ENCODE data around the gene OR6B2. TPM values are rescaled to one million over a fixed set of nuclear protein-coding genes. Genes with fewer than 3 reads are reported as not detected.

Gene OR6B2
- total RNA-seq, 2 experiments from 2014 or later = not detected

DNA sequence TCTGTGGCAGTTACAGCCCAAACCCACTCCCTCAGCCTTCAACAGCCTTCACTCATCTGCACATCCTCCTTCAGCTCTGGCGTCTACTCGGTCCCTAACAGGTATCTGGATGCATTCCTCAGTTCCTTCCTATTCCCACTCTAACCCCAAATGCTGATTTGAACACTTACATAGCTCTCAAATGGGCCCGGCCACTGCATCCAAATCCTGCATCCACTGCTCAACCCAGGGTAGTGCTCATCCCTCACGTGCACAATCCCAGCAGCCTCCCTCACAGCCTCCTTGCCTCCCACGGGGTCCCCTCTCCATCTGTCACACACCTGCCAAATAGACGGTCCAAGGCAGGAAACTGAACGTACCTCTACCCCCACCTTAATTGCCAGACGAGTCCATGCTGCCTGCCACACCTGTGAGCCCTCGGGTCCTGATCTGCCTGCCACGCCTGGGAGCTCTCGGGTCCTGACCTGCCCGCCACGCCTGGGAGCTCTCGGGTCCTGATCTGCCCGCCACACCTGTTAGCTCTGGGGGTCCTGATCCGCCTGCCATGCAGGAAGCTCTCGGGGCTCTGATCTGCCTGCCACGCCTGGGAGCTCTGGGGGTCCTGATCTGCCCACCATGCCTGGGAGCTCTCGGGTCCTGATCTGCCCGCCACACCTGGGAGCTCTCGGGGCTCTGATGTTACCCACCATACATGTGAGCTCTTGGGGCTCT, 13.2 kb upstream of the OR6B2 start:
- H3K36me3 Mint-ChIP-seq (ENCODE audit: low read depth) = no peaks in the 10 kb centered on the region
- ATAC-seq (no peak), DNase-seq (no peak)
- TF ChIP-seq, protein P1, sequence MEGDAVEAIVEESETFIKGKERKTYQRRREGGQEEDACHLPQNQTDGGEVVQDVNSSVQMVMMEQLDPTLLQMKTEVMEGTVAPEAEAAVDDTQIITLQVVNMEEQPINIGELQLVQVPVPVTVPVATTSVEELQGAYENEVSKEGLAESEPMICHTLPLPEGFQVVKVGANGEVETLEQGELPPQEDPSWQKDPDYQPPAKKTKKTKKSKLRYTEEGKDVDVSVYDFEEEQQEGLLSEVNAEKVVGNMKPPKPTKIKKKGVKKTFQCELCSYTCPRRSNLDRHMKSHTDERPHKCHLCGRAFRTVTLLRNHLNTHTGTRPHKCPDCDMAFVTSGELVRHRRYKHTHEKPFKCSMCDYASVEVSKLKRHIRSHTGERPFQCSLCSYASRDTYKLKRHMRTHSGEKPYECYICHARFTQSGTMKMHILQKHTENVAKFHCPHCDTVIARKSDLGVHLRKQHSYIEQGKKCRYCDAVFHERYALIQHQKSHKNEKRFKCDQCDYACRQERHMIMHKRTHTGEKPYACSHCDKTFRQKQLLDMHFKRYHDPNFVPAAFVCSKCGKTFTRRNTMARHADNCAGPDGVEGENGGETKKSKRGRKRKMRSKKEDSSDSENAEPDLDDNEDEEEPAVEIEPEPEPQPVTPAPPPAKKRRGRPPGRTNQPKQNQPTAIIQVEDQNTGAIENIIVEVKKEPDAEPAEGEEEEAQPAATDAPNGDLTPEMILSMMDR (IDR thresholded peaks at IDR 0.05) = no peak
- no peak overlapping the region for H3K4me3 Mint-ChIP-seq
- H3K9me3 Mint-ChIP-seq = no peaks in the 10 kb centered on the region
- intact Hi-C loops (cut with micrococcal nuclease) = no loop called here
- no peak overlapping the region for H3K27ac Mint-ChIP-seq
- H3K4me1 Mint-ChIP-seq (ENCODE audit: low read depth) = no peaks in the 10 kb centered on the region
- ChIA-PET CTCF (interaction anchor here (1.5 kb wide), 1 partner anchor 17 kb away, joined by 5 read pairs; no protein-coding TSS in a partner anchor), POLR2A (interaction anchor here (0.6 to 0.7 kb wide), 2 partner anchors 21 to 1989 kb away, joined by 3 read pairs; no protein-coding TSS in a partner anchor)
- peaks cover 24% of the 10 kb centered on the region for H3K27me3 Mint-ChIP-seq

DNA sequence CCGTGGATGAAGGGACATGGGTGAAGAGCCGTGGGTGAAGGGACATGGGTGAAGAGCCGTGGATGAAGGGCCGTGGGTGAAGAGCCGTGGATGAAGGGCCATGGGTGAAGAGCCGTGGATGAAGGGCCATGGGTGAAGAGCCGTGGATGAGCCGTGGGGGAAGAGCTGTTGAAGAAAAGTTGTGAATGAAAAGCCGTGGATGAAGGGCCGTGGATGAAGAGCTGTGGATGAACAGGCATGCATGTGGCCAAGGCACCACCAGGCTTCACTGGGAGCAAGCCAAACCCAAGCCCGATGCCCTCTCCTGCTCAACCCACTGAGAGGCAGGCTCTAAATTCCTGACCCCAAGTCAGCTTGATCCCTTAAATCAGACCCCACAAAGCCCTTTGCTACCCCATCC, 12.5 kb upstream of the OR6B2 start:
- DNase-seq (no peak), ATAC-seq (no peak)
- ChIA-PET POLR2A (interaction anchor here (0.7 kb wide), 1 partner anchor 1989 kb away, joined by 3 read pairs; no protein-coding TSS in a partner anchor), CTCF (no interaction called here)
- intact Hi-C loops (cut with micrococcal nuclease) = no loop called here
- Mint-ChIP-seq H3K4me1 (ENCODE audit: low read depth) (no peaks in the 10 kb centered on the region), H3K9me3 (no peaks in the 10 kb centered on the region), H3K36me3 (ENCODE audit: low read depth) (no peaks in the 10 kb centered on the region), H3K27me3 (peaks cover 21% of the 10 kb centered on the region), H3K4me3 (no peak overlapping the region), H3K27ac (no peak overlapping the region)
- TF ChIP-seq, protein P1 (IDR thresholded peaks at IDR 0.05) = no peak

DNA sequence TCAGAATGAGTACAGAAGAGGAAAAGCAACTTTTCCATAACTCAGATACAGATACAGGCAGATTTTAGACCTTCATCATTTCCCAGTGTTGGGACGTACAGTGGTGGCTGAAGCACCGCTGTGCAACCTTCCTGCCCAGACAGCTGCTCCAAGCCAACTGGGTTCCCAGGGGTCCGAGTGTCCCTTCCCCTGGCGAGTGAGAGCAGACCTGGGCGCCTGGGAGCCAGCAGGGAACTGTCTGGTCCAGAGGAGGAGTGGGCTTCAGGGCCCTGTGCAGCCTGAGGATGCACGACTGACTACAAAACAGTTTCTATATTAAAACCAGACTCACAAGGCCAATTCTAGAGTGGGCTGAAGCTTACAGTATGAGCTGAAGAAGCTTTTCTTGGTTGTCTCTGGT, 11.1 kb upstream of the OR6B2 start:
- no peaks in the 10 kb centered on the region for H3K9me3 Mint-ChIP-seq
- H3K27ac Mint-ChIP-seq = no peak overlapping the region
- no peak for ATAC-seq
- CTCF ChIA-PET = no interaction called here
- no peaks in the 10 kb centered on the region for H3K36me3 Mint-ChIP-seq (ENCODE audit: low read depth)
- intact Hi-C loops (cut with micrococcal nuclease) = no loop called here
- DNase-seq = no peak
- POLR2A ChIA-PET = interaction anchor here (0.6 kb wide), 1 partner anchor 15 kb away, joined by 3 read pairs; no protein-coding TSS in a partner anchor
- H3K27me3 Mint-ChIP-seq = peaks cover 31% of the 10 kb centered on the region
- H3K4me1 Mint-ChIP-seq (ENCODE audit: low read depth) = no peaks in the 10 kb centered on the region
- TF ChIP-seq, protein P1 (IDR thresholded peaks at IDR 0.05) = no peak
- no peak overlapping the region for H3K4me3 Mint-ChIP-seq

DNA sequence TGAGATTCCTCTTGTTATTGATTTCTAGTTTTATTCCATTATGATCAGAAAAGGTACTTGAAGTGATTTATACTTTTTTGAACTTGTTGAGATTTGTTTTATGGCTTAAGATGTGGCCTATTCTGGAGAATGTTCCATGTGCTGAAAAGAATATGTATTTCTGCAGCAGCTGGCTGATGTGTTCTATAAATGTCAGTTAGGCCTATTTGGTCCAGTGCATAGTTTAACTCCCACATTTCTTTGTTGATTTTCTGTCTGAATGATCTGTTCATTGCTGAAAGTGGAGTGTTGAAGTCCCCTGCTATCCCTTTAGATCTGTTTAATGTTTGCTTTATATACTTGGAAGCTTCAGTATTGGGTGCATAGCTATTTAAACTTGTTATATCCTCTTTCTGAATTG, 7.1 kb upstream of the OR6B2 start:
- H3K27ac Mint-ChIP-seq = no peak overlapping the region
- no peak overlapping the region for H3K4me3 Mint-ChIP-seq
- ChIA-PET CTCF (interaction anchor here (1.8 kb wide), 1 partner anchor 16 kb away, joined by 8 read pairs; no protein-coding TSS in a partner anchor), POLR2A (no interaction called here)
- H3K36me3 Mint-ChIP-seq (ENCODE audit: low read depth) = no peaks in the 10 kb centered on the region
- TF ChIP-seq, protein P1 (IDR thresholded peaks at IDR 0.05) = no peak
- H3K9me3 Mint-ChIP-seq = no peaks in the 10 kb centered on the region
- no peak for DNase-seq
- intact Hi-C loops (cut with micrococcal nuclease) = no loop called here
- peaks cover 29% of the 10 kb centered on the region for H3K27me3 Mint-ChIP-seq
- no peak for ATAC-seq
- no peaks in the 10 kb centered on the region for H3K4me1 Mint-ChIP-seq (ENCODE audit: low read depth)

DNA sequence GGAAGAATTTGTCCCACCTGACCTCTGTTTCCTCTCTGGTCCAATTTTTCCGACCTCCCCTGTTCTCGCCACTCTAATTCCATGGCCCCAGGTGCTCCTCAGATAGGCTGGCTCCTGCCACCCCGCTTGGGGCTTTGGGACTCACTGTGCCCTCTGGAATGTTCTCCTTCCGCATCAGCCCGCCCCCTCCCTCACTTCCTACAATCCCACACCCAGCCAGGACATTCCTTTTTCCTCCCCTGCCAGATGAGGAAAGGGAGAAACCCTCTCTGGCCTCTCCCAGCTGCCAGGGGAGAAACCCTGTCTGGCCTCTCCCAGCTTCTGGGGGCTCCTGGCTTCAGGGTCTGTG, 3.1 kb upstream of the OR6B2 start:
- ATAC-seq = no peak
- TF ChIP-seq, protein P1 (IDR thresholded peaks at IDR 0.05) = no peak
- ChIA-PET CTCF (no interaction called here), POLR2A (no interaction called here)
- H3K36me3 Mint-ChIP-seq (ENCODE audit: low read depth) = no peaks in the 10 kb centered on the region
- H3K27me3 Mint-ChIP-seq = peaks cover 30% of the 10 kb centered on the region
- no peak overlapping the region for H3K27ac Mint-ChIP-seq
- no peak overlapping the region for H3K4me3 Mint-ChIP-seq
- DNase-seq = no peak
- H3K4me1 Mint-ChIP-seq (ENCODE audit: low read depth) = no peaks in the 10 kb centered on the region
- intact Hi-C loops (cut with micrococcal nuclease) = no loop called here
- no peaks in the 10 kb centered on the region for H3K9me3 Mint-ChIP-seq
